Stimulated activated CD4-positive, alpha-beta T cell treated with anti-CD3 and anti-CD28 coated beads, Interleukin-4, amount 100 ng/mL, for 4 hours (primary cell): ENCODE results near the gene ZNF101.
A peak's percentile ranks its signal among the peaks of the same experiment; 100 is the strongest.

Source experiments
- DNase-seq, 2 experiments: peaks; one replicate each; pipeline ENCODE4 v3.0.0-alpha.2; 2020

The ZNF101 gene

GRCh38 chr19:19668230-19669012 lies at the start of gene ZNF101:
ZNF101 (plus strand) TSS chr19:19668839; CDS start chr19:19668964, 125 bp downstream.
- DNase-seq, result peak; percentile 91

GRCh38 chr19:19619181-19619848 lies 49.3 kb upstream of the ZNF101 start:
- DNase-seq, result no peak

GRCh38 chr19:19619849-19620210 lies 48.8 kb upstream of the ZNF101 start:
- DNase-seq, result no peak

GRCh38 chr19:19623383-19623782 lies 45.3 kb upstream of the ZNF101 start:
- no peak for DNase-seq

GRCh38 chr19:19624032-19624570 lies 44.5 kb upstream of the ZNF101 start:
- DNase-seq, result no peak

- no peak for DNase-seq
These were observed 41.8 kb upstream of the ZNF101 start for GRCh38 chr19:19626516-19627472.

- peak; percentile 72 to 75 for DNase-seq
These were observed 40.8 kb upstream of the ZNF101 start, which contains the start of gene LPAR2 for GRCh38 chr19:19627621-19628500. LPAR2 (minus strand) TSS chr19:19628220; CDS start chr19:19627275, 945 bp downstream.

- peak; percentile 40 to 58 for DNase-seq
These were observed 40.0 kb upstream of the ZNF101 start for GRCh38 chr19:19628501-19629134.

- DNase-seq, result no peak
These were observed 38.6 kb upstream of the ZNF101 start for GRCh38 chr19:19630062-19630414.

GRCh38 chr19:19630426-19630825 lies 38.2 kb upstream of the ZNF101 start:
- DNase-seq, result no peak

- no peak for DNase-seq
These were observed 37.3 kb upstream of the ZNF101 start for GRCh38 chr19:19631346-19631745.

GRCh38 chr19:19632661-19633060 lies 36.0 kb upstream of the ZNF101 start:
- no peak for DNase-seq

- DNase-seq, result no peak
These were observed 34.7 kb upstream of the ZNF101 start for GRCh38 chr19:19633711-19634515.

GRCh38 chr19:19634516-19635312 lies 33.9 kb upstream of the ZNF101 start:
- DNase-seq, result no peak

- DNase-seq, result no peak
These were observed 33.3 kb upstream of the ZNF101 start for GRCh38 chr19:19635313-19635702.

- no peak for DNase-seq
These were observed 32.0 kb upstream of the ZNF101 start for GRCh38 chr19:19636573-19637185.

- DNase-seq, result no peak
These were observed 31.5 kb upstream of the ZNF101 start for GRCh38 chr19:19637186-19637522.

- no peak for DNase-seq
These were observed 31.0 kb upstream of the ZNF101 start for GRCh38 chr19:19637523-19638251.
